ENCODE results near the gene HOXA2.

DNA sequence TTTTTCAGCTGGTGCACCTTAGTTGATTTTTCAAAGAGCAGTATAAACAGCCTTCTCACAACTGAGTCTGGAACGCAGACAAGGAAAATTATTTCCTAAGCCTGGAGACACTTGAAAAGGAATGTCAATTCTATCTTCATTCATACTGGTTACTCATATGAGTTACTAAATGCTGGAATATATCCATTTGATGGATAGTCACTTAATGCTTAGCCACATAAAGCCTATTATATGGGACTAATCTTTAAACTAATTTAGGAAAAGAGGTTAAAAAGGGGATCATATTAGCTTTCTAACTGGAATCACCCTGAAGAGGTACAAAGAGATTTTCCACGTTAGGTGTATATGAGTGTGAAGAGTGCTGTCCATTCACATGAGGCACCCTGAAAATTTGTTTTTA is 29.7 kb upstream of the HOXA2 start:
- TF ChIP-seq EZH2 (IDR thresholded peaks at IDR 0.05; ENCODE audit: borderline replicate concordance, low read depth, low read length, poor library complexity, severe bottlenecking) (no peak), CTCF (conservative IDR thresholded peaks at IDR 0.05; ENCODE audit: low read depth, low read length) (no peak)
